Keratinocyte (primary cell): Measurements from ENCODE around the gene MMP14. TPM values are rescaled to one million over a fixed set of nuclear protein-coding genes. Genes with fewer than 3 reads are reported as not detected.

Experiments used
- DNase-seq: peaks from one replicate; pipeline ENCODE4 v3.0.0-alpha.2; 2011; ENCODE audit warnings: low read depth, missing footprints, low spot score
- FAIRE-seq: peaks from 2 replicates; lab custom pipeline; 2011; peaks lifted over from hg19 to GRCh38; lab: Jason Lieb, UNC
- H2AFZ ChIP-seq: 2 replicates; pipeline ENCODE4 v1.6.0; 2012; ENCODE audit warnings: low read length, control low read depth, inconsistent platforms; ENCODE audit not compliant: control insufficient read depth
- H3K27ac ChIP-seq: 2 replicates; pipeline ENCODE4 v1.5.1; 2011; ENCODE audit warnings: low read length; ENCODE audit not compliant: control insufficient read depth, insufficient read depth
- H3K27me3 ChIP-seq: 3 replicates; pipeline ENCODE4 v1.6.0; 2011; ENCODE audit warnings: low read length; ENCODE audit not compliant: control insufficient read depth, insufficient read depth; ENCODE audit errors: extremely low read depth
- H3K36me3 ChIP-seq, 2 experiments: 2 replicates in 1 of 2; 3 replicates in 1 of 2; pipeline ENCODE4 v1.5.1; 2011; ENCODE audit warnings: low read length in 2 of 2, mild to moderate bottlenecking in 1 of 2; ENCODE audit not compliant: control insufficient read depth in 2 of 2, insufficient read depth in 2 of 2; ENCODE audit errors: extremely low read depth in 1 of 2
- H3K4me1 ChIP-seq: 3 replicates; pipeline ENCODE4 v1.5.1; 2011; ENCODE audit warnings: low read length; ENCODE audit not compliant: control insufficient read depth, insufficient read depth; ENCODE audit errors: extremely low read depth
- H3K4me2 ChIP-seq: 3 replicates; pipeline ENCODE4 v1.6.0; 2011; ENCODE audit warnings: low read depth, low read length; ENCODE audit not compliant: control insufficient read depth, insufficient read depth; ENCODE audit errors: extremely low read depth
- H3K4me3 ChIP-seq, 3 experiments: fragments of 200-600 bp in 1 of 3; sonication (generic) in 1 of 3; 2 replicates in 2 of 3; 3 replicates in 1 of 3; pipeline ENCODE4 v1.5.1; 2011 to 2016; ENCODE audit warnings: low read length in 3 of 3, mild to moderate bottlenecking in 3 of 3, control low read depth in 2 of 3, inconsistent platforms in 1 of 3, low read depth in 1 of 3, mixed read lengths in 1 of 3, mixed run types in 1 of 3, moderate library complexity in 1 of 3; ENCODE audit not compliant: control insufficient read depth in 2 of 3, insufficient read depth in 2 of 3; ENCODE audit errors: extremely low read depth in 1 of 3
- H3K79me2 ChIP-seq: 2 replicates; pipeline ENCODE4 v1.6.0; 2012; ENCODE audit warnings: low read length; ENCODE audit not compliant: control insufficient read depth, insufficient read depth
- H3K9ac ChIP-seq: 3 replicates; pipeline ENCODE4 v1.6.0; 2011; ENCODE audit warnings: low read length; ENCODE audit not compliant: control insufficient read depth, insufficient read depth; ENCODE audit errors: extremely low read depth
- H3K9me1 ChIP-seq: 3 replicates; pipeline ENCODE4 v1.6.0; 2011; ENCODE audit warnings: low read length; ENCODE audit not compliant: control insufficient read depth, insufficient read depth; ENCODE audit errors: extremely low read depth
- H3K9me3 ChIP-seq: 2 replicates; pipeline ENCODE4 v1.5.1; 2012; ENCODE audit warnings: low read depth, low read length; ENCODE audit not compliant: control insufficient read depth
- H4K20me1 ChIP-seq: 3 replicates; pipeline ENCODE4 v1.6.0; 2011; ENCODE audit warnings: low read length; ENCODE audit not compliant: control insufficient read depth, insufficient read depth; ENCODE audit errors: extremely low read depth
- EZH2 ChIP-seq: IDR thresholded peaks from one replicate; pipeline ENCODE4 v1.6.1; 2012; ENCODE audit warnings: inconsistent platforms, mild to moderate bottlenecking, low read length, moderate library complexity
- dilution Hi-C: fragments of 300-500 bp; cut with MboI; formaldehyde crosslinking; loops from one replicate; pipeline ENCODE4 v1.7.0; 2020; ENCODE audit warnings: low sequenced_read_pairs; ENCODE audit not compliant: extremely low pct_ligation_motif_present
- polyA plus RNA-seq, 5 experiments: library from polyadenylated mRNA; depleted of rRNA in 3 of 5; stranded (reverse) in 3 of 5; stranded (forward) in 1 of 5; unstranded in 1 of 5; fragments of >200 nt; gene quantifications; 1 replicate in 1 of 5; 2 replicates in 3 of 5; 3 replicates in 1 of 5; pipeline versions ENCODE4 v1.2.1 to v1.2.3, GENCODE V29; 2011 to 2012; ENCODE audit warnings: missing spikeins in 2 of 5, low read depth in 1 of 5, low replicate concordance in 1 of 5
- TF ChIP-seq, protein P1 (sequence below), 3 experiments: IDR thresholded peaks in 1 of 3; conservative IDR thresholded peaks in 1 of 3; optimal IDR thresholded peaks in 1 of 3; 2 replicates in 2 of 3; 3 replicates in 1 of 3; pipeline versions ENCODE3 to v1.5.1; 2011; ENCODE audit warnings: low read length in 3 of 3, mild to moderate bottlenecking in 3 of 3, moderate library complexity in 2 of 3, control low read depth in 1 of 3, inconsistent platforms in 1 of 3; ENCODE audit not compliant: insufficient read depth in 2 of 3; ENCODE audit errors: extremely low read depth in 1 of 3

The MMP14 gene
- polyA plus RNA-seq, 1 donor (not counting 4 experiments of a cell fraction or from before 2014, with no cell fraction given) = 185 TPM

- H2AFZ ChIP-seq = no peak overlapping the region
- H3K9me3 ChIP-seq = no peaks in the 10 kb centered on the region
- dilution Hi-C loops = no loop called here
- no peak overlapping the region for H3K9ac ChIP-seq
- no peak overlapping the region for H3K4me3 ChIP-seq
- H3K36me3 ChIP-seq = peaks cover 45 to 71% of the 10 kb centered on the region in 2 experiments
- FAIRE-seq (no peak), DNase-seq (no peak)
- peaks cover 3% of the 10 kb centered on the region for H3K9me1 ChIP-seq
- no peak overlapping the region for H3K4me2 ChIP-seq
- H3K27ac ChIP-seq = no peak overlapping the region
- peaks cover 34% of the 10 kb centered on the region for H3K4me1 ChIP-seq
- no peaks in the 10 kb centered on the region for H4K20me1 ChIP-seq
- H3K79me2 ChIP-seq = peaks cover 78% of the 10 kb centered on the region
- TF ChIP-seq, protein P1, sequence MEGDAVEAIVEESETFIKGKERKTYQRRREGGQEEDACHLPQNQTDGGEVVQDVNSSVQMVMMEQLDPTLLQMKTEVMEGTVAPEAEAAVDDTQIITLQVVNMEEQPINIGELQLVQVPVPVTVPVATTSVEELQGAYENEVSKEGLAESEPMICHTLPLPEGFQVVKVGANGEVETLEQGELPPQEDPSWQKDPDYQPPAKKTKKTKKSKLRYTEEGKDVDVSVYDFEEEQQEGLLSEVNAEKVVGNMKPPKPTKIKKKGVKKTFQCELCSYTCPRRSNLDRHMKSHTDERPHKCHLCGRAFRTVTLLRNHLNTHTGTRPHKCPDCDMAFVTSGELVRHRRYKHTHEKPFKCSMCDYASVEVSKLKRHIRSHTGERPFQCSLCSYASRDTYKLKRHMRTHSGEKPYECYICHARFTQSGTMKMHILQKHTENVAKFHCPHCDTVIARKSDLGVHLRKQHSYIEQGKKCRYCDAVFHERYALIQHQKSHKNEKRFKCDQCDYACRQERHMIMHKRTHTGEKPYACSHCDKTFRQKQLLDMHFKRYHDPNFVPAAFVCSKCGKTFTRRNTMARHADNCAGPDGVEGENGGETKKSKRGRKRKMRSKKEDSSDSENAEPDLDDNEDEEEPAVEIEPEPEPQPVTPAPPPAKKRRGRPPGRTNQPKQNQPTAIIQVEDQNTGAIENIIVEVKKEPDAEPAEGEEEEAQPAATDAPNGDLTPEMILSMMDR (optimal IDR thresholded peaks at IDR 0.05 in 1 of 3, IDR thresholded peaks at IDR 0.05 in 1 of 3, conservative IDR thresholded peaks at IDR 0.05 in 1 of 3; ENCODE audit: extremely low read depth in 1 of 3, insufficient read depth in 2 of 3, low read length in 3 of 3) = no peak
- no peak for TF ChIP-seq EZH2
- H3K27me3 ChIP-seq = no peaks in the 10 kb centered on the region
Measured at GRCh38 chr14:22841769-22842168, 5.4 kb downstream of the MMP14 start.

DNA sequence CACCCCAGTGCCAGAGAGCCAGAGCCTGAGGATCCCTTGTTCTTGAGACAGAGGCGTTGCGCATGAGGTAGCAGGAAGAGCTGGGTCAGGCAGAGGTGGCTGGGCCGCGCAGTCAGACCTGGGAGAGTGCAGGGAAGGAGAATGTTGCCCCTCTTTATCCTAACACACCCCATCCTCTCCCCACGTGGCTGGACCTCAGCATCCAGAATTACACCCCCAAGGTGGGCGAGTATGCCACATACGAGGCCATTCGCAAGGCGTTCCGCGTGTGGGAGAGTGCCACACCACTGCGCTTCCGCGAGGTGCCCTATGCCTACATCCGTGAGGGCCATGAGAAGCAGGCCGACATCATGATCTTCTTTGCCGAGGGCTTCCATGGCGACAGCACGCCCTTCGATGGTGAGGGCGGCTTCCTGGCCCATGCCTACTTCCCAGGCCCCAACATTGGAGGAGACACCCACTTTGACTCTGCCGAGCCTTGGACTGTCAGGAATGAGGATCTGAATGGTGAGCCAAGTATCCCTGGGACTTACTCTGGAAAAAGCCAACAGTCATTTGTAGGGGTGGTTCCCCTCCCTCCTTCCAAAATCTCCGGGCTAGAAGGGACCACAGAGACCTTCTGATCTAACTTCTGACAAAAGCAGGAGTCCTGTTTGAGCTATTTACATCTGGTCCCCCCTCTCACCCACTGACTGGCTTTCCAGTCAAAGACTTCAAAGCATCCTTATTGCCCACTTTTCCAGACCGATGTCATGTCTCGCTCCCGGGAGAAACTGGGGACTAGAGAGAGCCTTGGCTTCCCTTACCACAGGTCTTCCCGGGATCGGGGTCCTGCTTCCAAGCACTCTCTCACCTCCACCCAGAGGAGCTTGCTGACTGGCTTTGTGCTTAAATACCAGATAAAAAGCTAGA, 6.1 kb downstream of the MMP14 start:
- peaks cover 71% of the 10 kb centered on the region for H3K79me2 ChIP-seq
- DNase-seq = no peak

More for the DNA sequence above, 6.1 kb downstream of the MMP14 start:
- Histone ChIP-seq H3K9me1 (peaks cover 3% of the 10 kb centered on the region), H3K9me3 (no peaks in the 10 kb centered on the region), H2AFZ (no peak overlapping the region), H3K4me3 (no peak overlapping the region), H3K27me3 (no peaks in the 10 kb centered on the region), H4K20me1 (no peaks in the 10 kb centered on the region), H3K36me3 (peaks cover 48 to 74% of the 10 kb centered on the region in 2 experiments), H3K9ac (no peak overlapping the region), H3K4me2 (no peak overlapping the region), H3K4me1 (peaks cover 38% of the 10 kb centered on the region), H3K27ac (no peak overlapping the region)
- dilution Hi-C loops = no loop called here
- TF ChIP-seq, protein P1 (optimal IDR thresholded peaks at IDR 0.05 in 1 of 3, IDR thresholded peaks at IDR 0.05 in 1 of 3, conservative IDR thresholded peaks at IDR 0.05 in 1 of 3; ENCODE audit: extremely low read depth in 1 of 3, insufficient read depth in 2 of 3, low read length in 3 of 3) = no peak
- no peak for TF ChIP-seq EZH2
- no peak for FAIRE-seq
